Measurements from ENCODE around the gene RBM19.

GRCh38 chr12:113892556-113892955, 73.6 kb downstream of the RBM19 start:
- TF ChIP-seq SUZ12 (IDR thresholded peaks at IDR 0.05; ENCODE audit: extremely low read depth, insufficient read depth, insufficient read length) (no peak), YY1 (IDR thresholded peaks at IDR 0.05; ENCODE audit: insufficient read depth, insufficient read length) (no peak)

Data from NT2/D1 (cell line).